AG09319 (cell line): ENCODE data around the gene AHRR.
"Not testable (repeated sequence)": the region's sequence is repeated elsewhere in the genome, so short reads cannot be mapped to it uniquely, and the experiment has no call there.

Source experiments
- DNase-seq: peaks from one replicate; pipeline ENCODE4 v3.0.0-alpha.2; 2010; ENCODE audit warnings: low read depth; ENCODE audit errors: extremely low read depth
- TF ChIP-seq, protein P1 (sequence below): IDR thresholded peaks from 2 replicates; pipeline ENCODE4 v1.5.1; 2011; ENCODE audit warnings: low read depth, mild to moderate bottlenecking, inconsistent platforms, low read length, moderate library complexity

Gene AHRR

DNA sequence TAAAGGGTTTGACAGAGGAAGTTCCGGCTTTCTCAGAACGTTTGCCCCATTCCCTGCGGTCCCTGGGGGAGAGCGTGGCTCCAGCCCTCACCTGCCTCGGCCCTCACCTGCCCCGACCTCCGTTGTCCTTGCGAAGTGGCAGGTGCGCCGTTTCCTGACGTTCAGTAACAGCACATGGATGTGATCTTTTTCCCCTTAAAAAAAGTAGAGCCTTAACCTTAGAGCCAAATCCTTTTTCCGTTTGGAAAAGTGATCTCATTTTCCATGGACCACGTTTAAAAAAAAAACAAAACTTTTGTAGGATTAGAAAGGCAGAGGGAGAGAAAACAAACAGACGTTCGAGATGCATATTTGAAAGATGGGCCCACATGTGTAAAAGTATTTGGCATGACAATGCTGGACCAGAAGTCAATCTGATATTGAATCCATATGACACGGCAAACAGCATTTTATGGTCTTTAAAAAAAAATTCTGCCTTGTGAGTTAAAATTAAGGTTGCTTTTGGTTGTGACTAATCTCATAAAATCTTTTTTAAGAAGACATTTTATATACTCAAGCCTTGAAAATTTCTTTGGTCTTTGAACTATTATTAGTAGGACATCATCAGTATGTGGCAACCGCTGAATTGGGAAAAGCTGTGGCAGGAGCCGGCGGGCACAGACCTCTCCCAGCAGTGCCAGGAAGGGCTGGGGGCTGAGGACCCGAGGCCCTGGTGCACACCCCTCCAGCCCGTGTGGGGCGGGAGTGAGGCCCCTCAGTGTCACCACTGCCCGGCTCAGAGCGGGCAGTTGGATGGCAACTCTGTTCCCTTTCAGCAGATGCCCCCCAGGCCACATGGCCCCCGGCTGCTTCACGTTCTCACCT, 79.0 kb downstream of the AHRR start:
- TF ChIP-seq, protein P1, sequence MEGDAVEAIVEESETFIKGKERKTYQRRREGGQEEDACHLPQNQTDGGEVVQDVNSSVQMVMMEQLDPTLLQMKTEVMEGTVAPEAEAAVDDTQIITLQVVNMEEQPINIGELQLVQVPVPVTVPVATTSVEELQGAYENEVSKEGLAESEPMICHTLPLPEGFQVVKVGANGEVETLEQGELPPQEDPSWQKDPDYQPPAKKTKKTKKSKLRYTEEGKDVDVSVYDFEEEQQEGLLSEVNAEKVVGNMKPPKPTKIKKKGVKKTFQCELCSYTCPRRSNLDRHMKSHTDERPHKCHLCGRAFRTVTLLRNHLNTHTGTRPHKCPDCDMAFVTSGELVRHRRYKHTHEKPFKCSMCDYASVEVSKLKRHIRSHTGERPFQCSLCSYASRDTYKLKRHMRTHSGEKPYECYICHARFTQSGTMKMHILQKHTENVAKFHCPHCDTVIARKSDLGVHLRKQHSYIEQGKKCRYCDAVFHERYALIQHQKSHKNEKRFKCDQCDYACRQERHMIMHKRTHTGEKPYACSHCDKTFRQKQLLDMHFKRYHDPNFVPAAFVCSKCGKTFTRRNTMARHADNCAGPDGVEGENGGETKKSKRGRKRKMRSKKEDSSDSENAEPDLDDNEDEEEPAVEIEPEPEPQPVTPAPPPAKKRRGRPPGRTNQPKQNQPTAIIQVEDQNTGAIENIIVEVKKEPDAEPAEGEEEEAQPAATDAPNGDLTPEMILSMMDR, result no peak
- DNase-seq, result peak; percentile 89

DNA sequence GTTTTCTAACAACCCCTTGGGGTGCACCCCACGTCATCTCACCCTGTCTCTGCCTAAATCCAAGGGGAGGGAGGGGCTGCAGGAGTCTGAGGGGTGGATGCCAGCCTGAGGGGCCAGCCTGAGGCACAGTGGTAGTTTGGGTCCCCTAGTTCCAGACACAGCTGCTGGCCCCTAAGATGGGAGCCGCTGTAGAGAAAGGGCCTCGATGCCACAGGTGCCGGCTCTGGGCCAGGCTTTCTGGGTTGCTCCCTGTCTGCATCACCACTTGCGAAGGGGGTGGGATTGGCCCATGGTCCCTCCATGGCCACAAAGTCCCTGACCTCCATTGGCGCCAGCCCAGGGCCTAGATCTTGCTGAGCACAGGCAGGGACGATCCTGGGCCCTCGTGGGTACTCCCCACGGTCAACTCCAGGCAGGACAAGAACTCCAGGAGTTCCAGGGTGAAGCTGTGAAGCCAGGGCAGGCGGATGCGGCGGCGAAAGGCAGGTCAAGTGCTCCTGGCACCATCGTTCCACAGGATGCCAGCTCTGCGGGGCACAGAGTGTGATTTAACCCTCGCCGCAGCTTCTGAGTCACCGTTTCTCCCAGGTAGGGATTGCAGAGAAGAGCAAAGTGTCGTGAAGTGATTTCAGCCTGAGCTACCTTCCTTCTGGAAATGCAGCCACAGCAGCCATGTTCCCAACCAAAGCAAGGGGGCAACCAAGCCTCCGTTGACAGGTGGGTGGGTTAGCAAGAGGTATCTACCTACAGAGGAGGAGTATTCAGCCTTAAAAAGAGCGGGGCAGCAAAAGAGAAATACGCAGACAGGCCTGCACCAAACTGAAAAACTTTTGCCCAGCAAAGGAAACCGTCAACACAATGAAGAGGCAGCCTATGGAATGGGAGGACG, 79.9 kb downstream of the AHRR start:
- TF ChIP-seq, protein P1, result no peak
- DNase-seq, result no peak

DNA sequence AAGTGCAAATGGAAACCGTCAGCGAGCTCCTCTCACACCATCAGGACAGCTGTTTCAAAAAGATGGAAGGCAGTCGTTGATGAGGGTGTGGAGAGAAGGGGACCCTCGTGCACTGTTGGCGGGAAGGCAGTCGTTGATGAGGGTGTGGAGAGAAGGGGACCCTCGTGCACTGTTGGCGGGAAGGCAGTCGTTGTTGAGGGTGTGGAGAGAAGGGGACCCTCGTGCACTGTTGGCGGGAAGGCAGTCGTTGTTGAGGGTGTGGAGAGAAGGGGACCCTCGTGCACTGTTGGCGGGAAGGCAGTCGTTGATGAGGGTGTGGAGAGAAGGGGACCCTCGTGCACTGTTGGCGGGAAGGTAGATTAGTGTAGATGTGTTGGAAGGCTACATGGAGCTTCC, 80.7 kb downstream of the AHRR start:
- DNase-seq, result not testable (repeated sequence)

DNA sequence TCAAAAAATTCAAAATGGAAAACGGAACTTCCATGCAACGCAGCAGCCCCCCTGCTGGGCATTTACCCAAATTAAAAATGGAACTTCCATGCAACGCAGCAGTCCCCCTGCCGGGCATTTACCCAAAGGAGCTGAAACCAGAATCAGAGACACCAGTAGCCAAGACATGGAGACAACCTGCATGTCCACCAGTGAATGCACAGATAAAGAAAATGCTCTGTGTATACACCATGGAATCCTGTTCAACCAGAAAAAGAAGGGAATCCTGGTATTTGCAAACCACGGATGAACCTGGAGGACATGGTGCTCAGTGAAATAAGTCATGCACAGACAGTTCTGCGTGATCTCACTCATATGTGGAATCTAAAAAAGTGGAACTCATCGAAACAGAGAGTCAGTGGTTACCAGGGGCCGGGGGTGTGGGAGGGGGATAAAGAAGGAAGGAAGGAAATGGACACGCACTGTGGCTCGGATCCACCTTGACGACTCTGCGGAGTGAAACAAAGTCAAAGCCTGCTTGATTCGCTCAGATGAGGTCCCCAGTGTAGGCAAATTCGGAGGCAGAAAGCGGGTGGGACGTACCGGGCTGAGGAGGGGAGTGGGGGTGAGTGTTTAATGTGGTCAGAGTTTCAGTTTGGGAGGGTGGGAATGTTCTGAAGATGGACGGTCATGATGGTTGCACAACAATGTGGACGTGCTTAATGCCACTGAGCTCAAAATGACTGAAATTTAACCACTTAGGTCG, 81.3 kb downstream of the AHRR start:
- TF ChIP-seq, protein P1, result no peak
- DNase-seq, result no peak

DNA sequence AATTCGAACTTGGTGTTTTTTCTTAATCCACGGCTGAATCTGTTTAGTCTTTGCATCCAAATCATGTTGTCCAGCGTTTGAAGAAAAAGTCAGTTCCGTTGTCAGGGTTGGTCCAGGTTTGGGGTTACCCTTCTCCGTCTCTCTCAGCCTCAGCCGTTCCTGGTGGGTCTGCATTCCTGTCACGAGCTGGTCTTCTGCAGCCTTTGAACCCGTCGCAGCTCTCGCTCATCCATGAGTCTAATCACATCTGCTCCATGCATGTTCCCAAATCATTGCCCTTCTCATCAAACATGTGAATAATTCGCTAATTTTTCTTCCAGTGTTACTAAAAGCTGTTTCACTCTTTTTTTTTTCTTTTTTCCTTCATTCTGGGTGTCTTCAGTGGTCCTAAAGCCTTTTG, 82.5 kb downstream of the AHRR start:
- DNase-seq, result no peak
- TF ChIP-seq, protein P1, result no peak

DNA sequence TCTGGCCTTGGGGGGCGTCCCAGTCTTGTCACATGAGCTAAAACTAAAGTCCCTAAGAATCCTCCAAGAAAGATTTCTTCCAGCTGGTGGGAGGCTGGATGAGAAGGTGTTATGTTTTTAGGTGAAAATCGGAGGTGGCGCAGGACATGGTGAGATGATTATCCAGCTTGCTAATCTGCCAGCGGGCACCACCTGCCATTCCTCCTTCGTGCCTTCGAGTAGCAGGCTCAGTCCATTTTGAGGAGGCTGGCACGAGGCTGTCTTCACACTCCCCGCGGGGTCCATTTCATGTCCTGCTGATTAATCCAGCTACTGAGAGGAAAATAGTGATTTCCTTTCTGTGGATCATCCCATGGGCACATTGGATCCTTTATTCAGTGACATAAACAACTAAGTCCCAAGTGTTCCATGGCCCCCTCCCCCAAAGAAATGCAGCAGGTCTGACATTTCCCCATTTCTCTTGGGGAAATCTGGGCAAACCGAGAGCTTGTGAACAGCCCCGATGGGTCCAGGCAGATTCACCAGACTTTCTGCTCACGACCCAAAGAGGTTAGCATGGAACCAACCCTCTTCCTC, 83.2 kb downstream of the AHRR start:
- no peak for DNase-seq
- TF ChIP-seq, protein P1, result no peak

DNA sequence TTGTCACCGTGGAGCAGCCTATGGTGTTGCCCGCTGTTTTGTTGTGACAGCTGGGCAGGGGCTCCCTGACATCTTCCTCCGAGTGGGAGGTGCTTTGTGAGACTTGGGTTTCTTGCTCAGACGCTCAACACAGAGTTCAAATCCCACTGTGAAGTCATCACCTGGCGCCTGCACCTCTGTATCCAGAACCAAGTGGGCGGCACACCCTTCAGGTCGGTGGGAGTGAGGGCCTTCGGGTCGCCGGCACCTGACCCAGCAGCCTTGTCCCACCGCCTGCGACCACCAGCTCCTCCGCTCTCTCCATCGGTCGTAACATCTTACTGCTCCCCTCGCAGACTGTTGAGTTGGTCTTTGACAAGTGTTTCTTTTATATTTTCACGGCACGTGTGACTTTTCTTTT, 83.9 kb downstream of the AHRR start:
- TF ChIP-seq, protein P1, result no peak
- DNase-seq, result no peak
